Breast epithelium (tissue), 3 donors: ENCODE data around the gene DRG2.

Experiments used
- CTCF ChIP-seq, 3 donors: fragments of 450-650 bp; IDR thresholded peaks; one replicate each; pipeline ENCODE4 v1.5.1; 2016 to 2017; ENCODE audit warnings: antibody characterized with exemption in 3 of 3, mild to moderate bottlenecking in 3 of 3, moderate library complexity in 3 of 3
- POLR2A ChIP-seq: fragments of 450-650 bp; IDR thresholded peaks from one replicate; pipeline ENCODE4 v1.6.1; 2016; ENCODE audit warnings: antibody characterized with exemption, mild to moderate bottlenecking, moderate library complexity
- POLR2AphosphoS5 ChIP-seq, 3 donors: sonication (generic); formaldehyde crosslinking; IDR thresholded peaks; one replicate each; pipeline ENCODE4 v1.6.1; 2017; ENCODE audit warnings: antibody characterized with exemption in 3 of 3

GRCh38 chr17:18038149-18038850 lies 49.4 kb upstream of the DRG2 start:
- TF ChIP-seq CTCF (IDR thresholded peaks at IDR 0.05) (no peak), POLR2A (no peak), POLR2AphosphoS5 (IDR thresholded peaks at IDR 0.05) (no peak)
